Lung (tissue), 12 donors: ENCODE data around the gene RGL3. TPM values are rescaled to one million over a fixed set of nuclear protein-coding genes. Genes with fewer than 3 reads are reported as not detected.

ENCODE experiments used
- ATAC-seq: fragments of 200-7000 bp; cut with Tn5 transposase; one replicate; pipeline ENCODE4 v1.9.1; 2020; ENCODE audit warnings: moderate number of reproducible peaks; ENCODE audit not compliant: insufficient read depth, low FRiP score
- DNase-seq, 3 donors: peaks; one replicate each; pipeline ENCODE4 v3.0.0-alpha.2; 2013 to 2017
- H3K27ac ChIP-seq, 2 donors: one replicate each; pipeline ENCODE4 v1.5.1; 2013; ENCODE audit warnings: mild to moderate bottlenecking in 2 of 2, moderate library complexity in 2 of 2, control low read depth in 1 of 2, inconsistent platforms in 1 of 2, low read depth in 1 of 2, low read length in 1 of 2
- H3K27me3 ChIP-seq, 3 donors: one replicate each; pipeline ENCODE4 v1.5.1; 2013; ENCODE audit warnings: low read length in 2 of 3; ENCODE audit not compliant: control insufficient read depth in 3 of 3, insufficient read depth in 3 of 3
- H3K36me3 ChIP-seq, 4 donors: one replicate each; pipeline ENCODE4 v1.5.1; 2013; ENCODE audit warnings: low read length in 4 of 4, mild to moderate bottlenecking in 1 of 4, moderate library complexity in 1 of 4; ENCODE audit not compliant: control insufficient read depth in 4 of 4, insufficient read depth in 4 of 4
- H3K4me1 ChIP-seq, 5 donors: one replicate each; pipeline ENCODE4 v1.5.1; 2013; ENCODE audit warnings: low read length in 5 of 5, mild to moderate bottlenecking in 2 of 5, moderate library complexity in 1 of 5; ENCODE audit not compliant: control insufficient read depth in 5 of 5, insufficient read depth in 5 of 5
- H3K4me3 ChIP-seq: one replicate; pipeline ENCODE4 v1.5.1; 2013; ENCODE audit warnings: mild to moderate bottlenecking, control low read depth, moderate library complexity
- H3K9ac ChIP-seq, 2 donors: one replicate each; pipeline ENCODE4 v1.5.1; 2013; ENCODE audit warnings: low read length in 2 of 2, control low read depth in 1 of 2; ENCODE audit not compliant: insufficient read depth in 1 of 2
- H3K9me3 ChIP-seq, 4 donors: one replicate each; pipeline ENCODE4 v1.5.1; 2013; ENCODE audit warnings: low read length in 3 of 4, mild to moderate bottlenecking in 1 of 4, moderate library complexity in 1 of 4; ENCODE audit not compliant: control insufficient read depth in 4 of 4, insufficient read depth in 3 of 4
- WGBS, 2 donors: extraction: QIAGEN DNeasy Blood & Tissue Kit; methylation state at CpG; one replicate each; pipeline ENCODE4 v1.1.7; 2013; 5-methylcytosine and 5-hydroxymethylcytosine counted together
- polyA plus RNA-seq, 2 donors: library from polyadenylated mRNA; stranded (reverse); fragments of 200-250 nt; gene quantifications; one replicate each; pipeline ENCODE4 v1.2.1, GENCODE V29; 2013
- total RNA-seq, 2 donors: library from RNA; depleted of rRNA in 1 of 2; stranded (reverse); fragments of >200 nt in 1 of 2; gene quantifications; one replicate each; pipeline ENCODE4 v1.2.1, GENCODE V29; 2014 to 2021
- TF ChIP-seq, protein P1 (sequence below): IDR thresholded peaks from 2 replicates; pipeline ENCODE4 v1.5.1; 2012; ENCODE audit warnings: mild to moderate bottlenecking; ENCODE audit errors: control extremely low read depth, extremely low read depth
- donor health status: control.
- donor health status: control.
- donor health status: Bipolar disorder and iron deficiency.
- donor health status: healthy.
- donor health status: DM: yes; HTN: yes; CAD: no.

The RGL3 gene
- total and polyA plus RNA-seq, 4 donors, result 10.4 to 45.2 (median 37.3) TPM

DNA sequence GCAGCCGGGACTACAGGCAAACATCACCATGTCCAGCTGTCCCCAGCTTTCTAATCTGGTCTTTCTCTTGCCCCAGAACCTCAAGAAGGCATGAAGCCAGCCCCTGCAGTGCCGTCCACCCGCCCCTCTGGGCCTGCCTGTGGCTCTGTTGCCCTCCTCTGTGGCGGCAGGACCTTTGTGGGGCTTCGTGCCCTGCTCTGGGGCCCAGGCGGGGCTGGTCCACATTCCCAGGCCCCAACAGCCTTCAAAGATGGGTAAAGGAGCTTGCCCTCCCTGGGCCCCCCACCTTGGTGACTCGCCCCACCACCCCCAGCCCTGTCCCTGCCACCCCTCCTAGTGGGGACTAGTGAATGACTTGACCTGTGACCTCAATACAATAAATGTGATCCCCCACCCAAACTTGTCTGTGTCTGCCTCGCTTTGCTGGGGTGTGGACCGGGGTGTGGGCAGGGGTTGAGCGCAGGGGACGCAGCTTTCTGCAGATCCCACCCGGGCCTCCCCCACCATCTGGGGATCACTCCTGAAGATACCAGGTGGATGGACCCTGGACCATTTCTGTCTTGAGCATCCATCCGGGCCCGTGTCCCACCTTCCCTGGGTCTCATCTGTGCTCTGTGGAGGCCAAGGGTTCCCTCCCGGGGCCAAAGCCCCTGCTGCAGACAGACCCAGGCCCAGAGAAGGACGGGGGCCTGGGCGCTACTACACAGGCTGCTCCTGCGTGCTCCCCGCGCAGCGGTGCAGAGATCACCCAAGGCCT is 31.6 kb upstream of the RGL3 start:
- no peak for ATAC-seq
- peaks cover 3 to 44% (median 6%) of the 10 kb centered on the region in 4 donors for H3K36me3 ChIP-seq
- H3K27ac ChIP-seq, result no peak overlapping the region
- no peak overlapping the region for H3K4me3 ChIP-seq
- DNase-seq, result no peak
- WGBS, 2 donors, result 91 to 96% methylated on average over 21 of the region's 21 CpGs
- no peaks in the 10 kb centered on the region for H3K27me3 ChIP-seq
- TF ChIP-seq, protein P1, sequence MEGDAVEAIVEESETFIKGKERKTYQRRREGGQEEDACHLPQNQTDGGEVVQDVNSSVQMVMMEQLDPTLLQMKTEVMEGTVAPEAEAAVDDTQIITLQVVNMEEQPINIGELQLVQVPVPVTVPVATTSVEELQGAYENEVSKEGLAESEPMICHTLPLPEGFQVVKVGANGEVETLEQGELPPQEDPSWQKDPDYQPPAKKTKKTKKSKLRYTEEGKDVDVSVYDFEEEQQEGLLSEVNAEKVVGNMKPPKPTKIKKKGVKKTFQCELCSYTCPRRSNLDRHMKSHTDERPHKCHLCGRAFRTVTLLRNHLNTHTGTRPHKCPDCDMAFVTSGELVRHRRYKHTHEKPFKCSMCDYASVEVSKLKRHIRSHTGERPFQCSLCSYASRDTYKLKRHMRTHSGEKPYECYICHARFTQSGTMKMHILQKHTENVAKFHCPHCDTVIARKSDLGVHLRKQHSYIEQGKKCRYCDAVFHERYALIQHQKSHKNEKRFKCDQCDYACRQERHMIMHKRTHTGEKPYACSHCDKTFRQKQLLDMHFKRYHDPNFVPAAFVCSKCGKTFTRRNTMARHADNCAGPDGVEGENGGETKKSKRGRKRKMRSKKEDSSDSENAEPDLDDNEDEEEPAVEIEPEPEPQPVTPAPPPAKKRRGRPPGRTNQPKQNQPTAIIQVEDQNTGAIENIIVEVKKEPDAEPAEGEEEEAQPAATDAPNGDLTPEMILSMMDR, result no peak
- H3K4me1 ChIP-seq, result peaks cover 0 to 14% (median 0%) of the 10 kb centered on the region in 5 donors
- H3K9ac ChIP-seq, result no peak overlapping the region
- no peaks in the 10 kb centered on the region for H3K9me3 ChIP-seq

- TF ChIP-seq, protein P1, result no peak
- Histone ChIP-seq H3K4me3 (no peak overlapping the region), H3K4me1 (peaks cover 0 to 14% (median 0%) of the 10 kb centered on the region in 5 donors), H3K27ac (no peak overlapping the region), H3K9me3 (no peaks in the 10 kb centered on the region), H3K9ac (no peak overlapping the region), H3K36me3 (peaks cover 3 to 60% (median 6%) of the 10 kb centered on the region in 4 donors), H3K27me3 (no peaks in the 10 kb centered on the region)
- DNase-seq, result no peak
- ATAC-seq, result no peak
- WGBS, 2 donors, result 94% methylated on average over 31 of the region's 31 CpGs
These were observed 29.9 kb upstream of the RGL3 start for GRCh38 chr19:11448923-11449554.

DNA sequence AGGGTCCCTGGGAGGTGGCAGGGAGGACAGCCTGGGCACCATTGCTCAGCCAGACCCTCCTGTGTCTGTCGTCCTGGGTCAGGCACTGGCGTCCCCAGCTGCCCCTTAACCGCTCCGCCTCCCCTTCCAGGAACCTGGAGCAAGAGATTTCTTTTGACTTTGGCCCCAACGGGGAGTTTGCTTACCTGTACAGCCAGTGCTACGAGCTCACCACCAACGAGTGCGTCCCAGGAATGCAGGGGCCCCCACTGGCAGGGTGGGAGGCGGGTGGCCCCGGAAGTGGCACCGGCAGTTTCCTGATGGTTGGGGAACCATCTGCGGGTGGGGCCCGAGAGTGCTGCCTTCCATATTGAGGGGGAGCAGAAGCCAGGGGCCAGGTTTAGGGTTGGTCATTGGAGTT is 29.3 kb upstream of the RGL3 start:
- WGBS, 2 donors, result 83 to 84% methylated on average over 13 of the region's 13 CpGs
- ATAC-seq (no peak), DNase-seq (no peak)
- no peak overlapping the region for H3K4me3 ChIP-seq
- no peaks in the 10 kb centered on the region for H3K9me3 ChIP-seq
- no peaks in the 10 kb centered on the region for H3K27me3 ChIP-seq
- no peak overlapping the region for H3K9ac ChIP-seq
- TF ChIP-seq, protein P1, result no peak
- peaks cover 3 to 60% (median 6%) of the 10 kb centered on the region in 4 donors for H3K36me3 ChIP-seq
- H3K27ac ChIP-seq, result no peak overlapping the region
- peaks cover 0 to 14% (median 0%) of the 10 kb centered on the region in 5 donors for H3K4me1 ChIP-seq
